H1 (cell line): ENCODE results near the gene AGXT2. TPM values are rescaled to one million over a fixed set of nuclear protein-coding genes. Genes with fewer than 3 reads are reported as not detected.

Experiments used
- CHD2 ChIP-seq: IDR thresholded peaks from 2 replicates; pipeline ENCODE4 v1.6.1; 2012; ENCODE audit warnings: low read length, improper control_type of control experiment
- CHD7 ChIP-seq: fragments of 300-600 bp; sonication (generic); IDR thresholded peaks from 2 replicates; pipeline ENCODE4 v1.7.1; 2012; ENCODE audit warnings: low read length, moderate library complexity, mild to moderate bottlenecking, inconsistent platforms; ENCODE audit not compliant: insufficient replicate concordance
- CREB1 ChIP-seq: IDR thresholded peaks from 2 replicates; pipeline ENCODE4 v1.6.1; 2012; ENCODE audit warnings: inconsistent platforms
- EZH2 ChIP-seq: fragments of 200-600 bp; sonication (generic); IDR thresholded peaks from 2 replicates; pipeline ENCODE4 v1.7.1; 2012; ENCODE audit warnings: low read depth, mild to moderate bottlenecking, moderate library complexity, low read length, inconsistent platforms; ENCODE audit not compliant: severe bottlenecking
- TAF1 ChIP-seq: IDR thresholded peaks from 2 replicates; pipeline ENCODE4 v1.6.1; 2011; ENCODE audit warnings: mild to moderate bottlenecking, low read depth, low read length
- polyA plus RNA-seq, 7 experiments: library from polyadenylated mRNA; depleted of rRNA in 3 of 7; stranded (reverse) in 5 of 7; unstranded in 2 of 7; fragments of >200 nt in 5 of 7; fragments of 200-250 nt in 2 of 7; gene quantifications; 1 replicate in 5 of 7; 2 replicates in 1 of 7; 4 replicates in 1 of 7; pipeline versions ENCODE4 v1.2.1 to v1.2.3, GENCODE V29; 2011 to 2013; ENCODE audit warnings: missing spikeins in 2 of 7, mixed read lengths in 2 of 7
- total RNA-seq: library from RNA; stranded (reverse); fragmentation: NEBNext Ultra II Directional; extraction: Animal tissue kit (Norgen Biotek cat#: 25700); gene quantifications from 2 replicates; pipeline ENCODE4 v1.2.1, GENCODE V29; 2021
- TF ChIP-seq, protein P1 (sequence below): IDR thresholded peaks from 2 replicates; pipeline ENCODE4 v1.6.1; 2012; ENCODE audit warnings: inconsistent platforms
- TF ChIP-seq, protein P2 (sequence below), 3 experiments: IDR thresholded peaks; 1 replicate in 2 of 3; 2 replicates in 1 of 3; pipeline versions ENCODE4 v1.5.1 to v1.6.1; 2011; ENCODE audit warnings: low read length in 3 of 3, mild to moderate bottlenecking in 3 of 3, inconsistent platforms in 2 of 3, low read depth in 1 of 3, moderate library complexity in 1 of 3; ENCODE audit not compliant: insufficient read depth in 1 of 3; ENCODE audit errors: control extremely low read depth in 1 of 3
- TF ChIP-seq, protein P3 (sequence below): IDR thresholded peaks from 2 replicates; pipeline ENCODE4 v1.6.1; 2012; ENCODE audit warnings: inconsistent platforms

The AGXT2 gene
- total and polyA plus RNA-seq, 2 of the 8 experiments (the other 6 are each of a cell fraction or from before 2014, with no cell fraction given) = not detected

DNA sequence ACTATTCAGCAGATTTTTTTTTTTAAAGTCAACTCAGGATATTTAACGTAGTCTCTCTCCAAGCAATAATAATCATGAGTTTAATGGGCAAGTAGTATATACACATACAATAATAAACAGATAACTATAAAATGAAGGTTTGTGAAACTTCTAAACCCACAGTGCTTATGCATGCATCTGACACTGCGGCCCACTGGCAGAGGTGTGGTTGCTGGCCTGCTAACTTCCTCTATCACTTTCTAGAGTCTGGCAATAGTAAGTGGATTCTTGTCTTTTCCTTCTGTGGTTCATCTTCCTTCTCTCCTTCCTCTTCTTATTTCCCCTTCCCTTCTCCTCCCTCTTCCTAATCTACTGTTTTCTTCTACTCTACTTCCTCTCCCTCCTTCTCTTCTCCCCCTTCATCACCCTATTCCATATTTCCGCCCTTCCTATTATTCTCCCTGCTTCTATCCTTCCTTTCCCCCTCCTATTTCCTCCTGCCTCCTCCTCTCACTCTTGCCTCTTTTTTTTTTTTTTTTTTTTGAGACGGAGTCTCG is 18.6 kb upstream of the AGXT2 start (continued):
- TF ChIP-seq CHD7 = no peak
- TF ChIP-seq, protein P1, sequence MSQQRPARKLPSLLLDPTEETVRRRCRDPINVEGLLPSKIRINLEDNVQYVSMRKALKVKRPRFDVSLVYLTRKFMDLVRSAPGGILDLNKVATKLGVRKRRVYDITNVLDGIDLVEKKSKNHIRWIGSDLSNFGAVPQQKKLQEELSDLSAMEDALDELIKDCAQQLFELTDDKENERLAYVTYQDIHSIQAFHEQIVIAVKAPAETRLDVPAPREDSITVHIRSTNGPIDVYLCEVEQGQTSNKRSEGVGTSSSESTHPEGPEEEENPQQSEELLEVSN = no peak
- TF ChIP-seq, protein P2, sequence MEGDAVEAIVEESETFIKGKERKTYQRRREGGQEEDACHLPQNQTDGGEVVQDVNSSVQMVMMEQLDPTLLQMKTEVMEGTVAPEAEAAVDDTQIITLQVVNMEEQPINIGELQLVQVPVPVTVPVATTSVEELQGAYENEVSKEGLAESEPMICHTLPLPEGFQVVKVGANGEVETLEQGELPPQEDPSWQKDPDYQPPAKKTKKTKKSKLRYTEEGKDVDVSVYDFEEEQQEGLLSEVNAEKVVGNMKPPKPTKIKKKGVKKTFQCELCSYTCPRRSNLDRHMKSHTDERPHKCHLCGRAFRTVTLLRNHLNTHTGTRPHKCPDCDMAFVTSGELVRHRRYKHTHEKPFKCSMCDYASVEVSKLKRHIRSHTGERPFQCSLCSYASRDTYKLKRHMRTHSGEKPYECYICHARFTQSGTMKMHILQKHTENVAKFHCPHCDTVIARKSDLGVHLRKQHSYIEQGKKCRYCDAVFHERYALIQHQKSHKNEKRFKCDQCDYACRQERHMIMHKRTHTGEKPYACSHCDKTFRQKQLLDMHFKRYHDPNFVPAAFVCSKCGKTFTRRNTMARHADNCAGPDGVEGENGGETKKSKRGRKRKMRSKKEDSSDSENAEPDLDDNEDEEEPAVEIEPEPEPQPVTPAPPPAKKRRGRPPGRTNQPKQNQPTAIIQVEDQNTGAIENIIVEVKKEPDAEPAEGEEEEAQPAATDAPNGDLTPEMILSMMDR (IDR thresholded peaks at IDR 0.05; ENCODE audit: control extremely low read depth in 1 of 3, insufficient read depth in 1 of 3, low read depth in 1 of 3, low read length in 3 of 3) = no peak
- TF ChIP-seq, protein P3, sequence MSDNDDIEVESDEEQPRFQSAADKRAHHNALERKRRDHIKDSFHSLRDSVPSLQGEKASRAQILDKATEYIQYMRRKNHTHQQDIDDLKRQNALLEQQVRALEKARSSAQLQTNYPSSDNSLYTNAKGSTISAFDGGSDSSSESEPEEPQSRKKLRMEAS = no peak
- no peak for TF ChIP-seq TAF1
- no peak for TF ChIP-seq CREB1
- TF ChIP-seq CHD2 = no peak
- TF ChIP-seq EZH2 = no peak
